ENCODE results near the gene ARSD. TPM values are rescaled to one million over a fixed set of nuclear protein-coding genes. Genes with fewer than 3 reads are reported as not detected.

Gene ARSD
- total RNA-seq, 1 experiment from 2014 or later: 10.3 TPM

GRCh38 chrX:2958199-2958598 lies 29.1 kb upstream of the ARSD start:
- H3K23me2 ChIP-seq (ENCODE audit: insufficient read length, low read depth, low read length, poor library complexity, severe bottlenecking): no peaks in the 10 kb centered on the region
- no peak overlapping the region for H3T11ph ChIP-seq (ENCODE audit: low read length)
- no peak overlapping the region for H3K27ac Mint-ChIP-seq
- H3K27me3 ChIP-seq (ENCODE audit: insufficient read depth, low read length): no peaks in the 10 kb centered on the region
- H3K9me3 Mint-ChIP-seq: no peaks in the 10 kb centered on the region; a peak in 1 of 5 replicates
- no peak overlapping the region for H2BK120ac ChIP-seq (ENCODE audit: low read depth, low read length, poor library complexity, severe bottlenecking)
- TF ChIP-seq CTCF (conservative IDR thresholded peaks at IDR 0.05): no peak
- H4K5ac ChIP-seq (ENCODE audit: insufficient read length, low read depth, low read length): no peak overlapping the region
- H2AFZ ChIP-seq (ENCODE audit: low read length): no peak overlapping the region
- no peaks in the 10 kb centered on the region for H3K9me3 ChIP-seq (ENCODE audit: control insufficient read depth, low read depth, low read length)
- WGBS (ENCODE audit: extremely low coverage, insufficient read length, low lambda C conversion rate): no CpG with 5 or more reads among the region's 9 CpGs
- H3K18ac ChIP-seq (ENCODE audit: insufficient read length, low read depth, low read length): no peak overlapping the region
- no peak overlapping the region for H2BK12ac ChIP-seq (ENCODE audit: insufficient read length, low read depth, low read length)
- no peak overlapping the region for H2BK20ac ChIP-seq (ENCODE audit: low read depth, low read length, poor library complexity, severe bottlenecking)
- H3K4me2 ChIP-seq (ENCODE audit: insufficient read depth, insufficient read length, low read length): no peak overlapping the region
- 0 out of 2 replicates have a peak, but pooled peaks cover 2% of the 10 kb centered on the region for H3K79me2 ChIP-seq (ENCODE audit: insufficient read depth, low read length)
- H3K9ac ChIP-seq (ENCODE audit: extremely low read depth, insufficient read length, low read length): no peak overlapping the region
- peaks cover 5% of the 10 kb centered on the region; the same call in 1 of the 2 replicates for H3K4me1 ChIP-seq (ENCODE audit: insufficient read depth, low read length)
- H4K8ac ChIP-seq (replicated peaks; ENCODE audit: insufficient read length, low read depth, low read length): no peak overlapping the region
- no peak for DNase-seq
- no peak overlapping the region for H3K4ac ChIP-seq (ENCODE audit: low read depth, low read length)
- no peak overlapping the region for H4K91ac ChIP-seq (ENCODE audit: insufficient read length, low read depth, low read length)
- H2BK15ac ChIP-seq (ENCODE audit: low read depth, low read length): no peak overlapping the region
- H3K27ac ChIP-seq (ENCODE audit: insufficient read length, low read depth, low read length): no peak overlapping the region
- H3K4me1 Mint-ChIP-seq: peaks cover 31 to 42% of the 10 kb centered on the region in 2 experiments
- no peaks in the 10 kb centered on the region for H4K20me1 ChIP-seq (ENCODE audit: control insufficient read depth, insufficient read depth, insufficient read length)
- H3K36me3 Mint-ChIP-seq (ENCODE audit: insufficient read depth in 1 of 3, low read depth in 3 of 3): peaks cover 4 to 27% (median 18%) of the 10 kb centered on the region in 3 experiments; a peak in 6 of 7 replicates
- H2BK5ac ChIP-seq (ENCODE audit: insufficient read length, low read length): no peak overlapping the region
- H3K79me1 ChIP-seq (ENCODE audit: insufficient read depth, low read depth, low read length, poor library complexity, severe bottlenecking): no peaks in the 10 kb centered on the region
- no peak overlapping the region for H3K56ac ChIP-seq (ENCODE audit: insufficient read length, low read depth, low read length)
- H3K14ac ChIP-seq (ENCODE audit: insufficient read depth, low read length): no peak overlapping the region
- H3K23ac ChIP-seq (ENCODE audit: insufficient read length, low read depth, low read length): no peak overlapping the region
- H3K4me3 Mint-ChIP-seq: no peak overlapping the region
- H2AK5ac ChIP-seq (ENCODE audit: insufficient read length, low read length): no peak overlapping the region
- H3K27me3 Mint-ChIP-seq (ENCODE audit: low read depth): no peaks in the 10 kb centered on the region; the same call in none of the 2 replicates
